ENCODE measurements around the gene PSMB9.

DNA sequence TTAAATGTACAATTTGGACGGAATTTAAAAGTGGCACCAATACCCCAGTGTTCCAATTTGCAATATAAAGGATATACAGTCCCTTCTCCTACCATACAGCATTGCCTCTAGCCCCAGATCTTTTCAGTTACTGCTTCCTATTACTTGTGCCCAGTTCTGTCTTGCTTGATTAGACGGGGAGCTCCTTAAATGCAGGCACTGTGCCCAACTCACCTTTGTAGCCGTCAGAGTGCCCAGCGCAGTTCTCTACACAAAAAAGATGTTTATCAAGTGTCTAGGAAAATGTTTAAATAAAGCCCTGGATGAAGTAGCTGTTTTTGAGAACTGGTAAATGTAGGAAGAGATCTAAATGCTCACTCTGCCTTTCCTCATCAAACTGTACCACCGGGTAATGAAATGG is 23.1 kb upstream of the PSMB9 start:
- TF ChIP-seq CTCF (IDR thresholded peaks at IDR 0.05) (no peak), POLR2A (IDR thresholded peaks at IDR 0.05) (no peak)
